Trophoblast cell (in vitro differentiated cells and primary cell): ENCODE results near the gene CCDC50.

Source experiments
- DNase-seq, 2 donors: peaks; one replicate each; pipeline ENCODE4 v3.0.0-alpha.2; 2016
- H2AFZ ChIP-seq: 2 replicates; pipeline ENCODE4 v1.6.1; 2013; ENCODE audit warnings: low read length, moderate library complexity, mild to moderate bottlenecking; ENCODE audit not compliant: insufficient read depth, poor library complexity
- H2AK5ac ChIP-seq: 2 replicates; pipeline ENCODE4 v1.6.1; 2013; ENCODE audit warnings: mild to moderate bottlenecking, low read length
- H2BK120ac ChIP-seq: 2 replicates; pipeline ENCODE4 v1.6.1; 2013; ENCODE audit warnings: low read length, mild to moderate bottlenecking, moderate library complexity; ENCODE audit not compliant: insufficient read depth, poor library complexity
- H2BK12ac ChIP-seq: 2 replicates; pipeline ENCODE4 v1.6.1; 2013; ENCODE audit warnings: mild to moderate bottlenecking, low read length, moderate library complexity
- H2BK5ac ChIP-seq: 2 replicates; pipeline ENCODE4 v1.6.1; 2013; ENCODE audit warnings: low read length, low read depth, moderate library complexity, mild to moderate bottlenecking; ENCODE audit not compliant: poor library complexity
- H3K14ac ChIP-seq: 2 replicates; pipeline ENCODE4 v1.6.1; 2013; ENCODE audit warnings: mild to moderate bottlenecking, low read length
- H3K18ac ChIP-seq: 2 replicates; pipeline ENCODE4 v1.6.1; 2013; ENCODE audit warnings: mild to moderate bottlenecking, low read length
- H3K23ac ChIP-seq: 2 replicates; pipeline ENCODE4 v1.6.1; 2013; ENCODE audit warnings: low read length
- H3K27ac ChIP-seq: 2 replicates; pipeline ENCODE4 v1.5.1; 2013; ENCODE audit warnings: low read depth, mild to moderate bottlenecking, inconsistent platforms, low read length, moderate library complexity
- H3K27me3 ChIP-seq: 2 replicates; pipeline ENCODE4 v1.6.1; 2013; ENCODE audit warnings: inconsistent platforms, mild to moderate bottlenecking, low read length, moderate library complexity; ENCODE audit not compliant: insufficient read depth
- H3K36me3 ChIP-seq, 2 experiments: 1 replicate in 1 of 2; 2 replicates in 1 of 2; pipeline ENCODE4 v1.6.1; 2013; ENCODE audit warnings: low read length in 2 of 2, mild to moderate bottlenecking in 2 of 2, moderate library complexity in 1 of 2; ENCODE audit not compliant: insufficient read depth in 2 of 2, control insufficient read depth in 1 of 2
- H3K4ac ChIP-seq: 2 replicates; pipeline ENCODE4 v1.6.1; 2013; ENCODE audit warnings: low read depth, mild to moderate bottlenecking, low read length, moderate library complexity
- H3K4me1 ChIP-seq, 2 experiments: 1 replicate in 1 of 2; 2 replicates in 1 of 2; pipeline ENCODE4 v1.6.1; 2013; ENCODE audit warnings: low read length in 2 of 2, mild to moderate bottlenecking in 2 of 2, moderate library complexity in 1 of 2; ENCODE audit not compliant: insufficient read depth in 2 of 2, control insufficient read depth in 1 of 2
- H3K4me2 ChIP-seq: 2 replicates; pipeline ENCODE4 v1.6.1; 2013; ENCODE audit warnings: inconsistent platforms, mild to moderate bottlenecking, low read length, moderate library complexity
- H3K4me3 ChIP-seq: 2 replicates; pipeline ENCODE4 v1.5.1; 2013; ENCODE audit warnings: mild to moderate bottlenecking, low read depth, low read length, inconsistent platforms
- H3K79me1 ChIP-seq: one replicate; pipeline ENCODE4 v1.6.1; 2013; ENCODE audit warnings: low read length
- H3K79me2 ChIP-seq: 2 replicates; pipeline ENCODE4 v1.6.1; 2013; ENCODE audit warnings: low read length, mild to moderate bottlenecking; ENCODE audit not compliant: control insufficient read depth, insufficient read depth, poor library complexity
- H3K9ac ChIP-seq: 2 replicates; pipeline ENCODE4 v1.6.1; 2013; ENCODE audit warnings: mild to moderate bottlenecking, low read length
- H3K9me3 ChIP-seq: 2 replicates; pipeline ENCODE4 v1.6.1; 2013; ENCODE audit warnings: low read depth, mild to moderate bottlenecking, control low read depth, inconsistent platforms, low read length; ENCODE audit not compliant: insufficient read depth
- H4K12ac ChIP-seq: 2 replicates; pipeline ENCODE4 v1.6.1; 2013; ENCODE audit warnings: low read depth, mild to moderate bottlenecking, low read length, moderate library complexity
- H4K8ac ChIP-seq: 2 replicates; pipeline ENCODE4 v1.6.1; 2013; ENCODE audit warnings: low read depth, mild to moderate bottlenecking, low read length, moderate library complexity
- H4K91ac ChIP-seq: one replicate; pipeline ENCODE4 v1.6.1; 2013; ENCODE audit warnings: low read depth, mild to moderate bottlenecking, low read length, moderate library complexity
- WGBS: extraction: QIAGEN DNeasy Blood & Tissue Kit; methylation state at CpG from one replicate; pipeline ENCODE4 v1.1.7; 2013; ENCODE audit warnings: missing lambda C conversion rate; ENCODE audit not compliant: insufficient read length, insufficient coverage; ENCODE audit errors: extremely low coverage; 5-methylcytosine and 5-hydroxymethylcytosine counted together

The CCDC50 gene

GRCh38 chr3:191415566-191415965 is 86.4 kb downstream of the CCDC50 start:
- no peaks in the 10 kb centered on the region for H3K27me3 ChIP-seq
- H3K9ac ChIP-seq: no peak overlapping the region
- no peak for DNase-seq
- H3K14ac ChIP-seq: no peak overlapping the region
- H2BK12ac ChIP-seq: no peak overlapping the region
- H3K79me2 ChIP-seq: no peaks in the 10 kb centered on the region
- no peaks in the 10 kb centered on the region for H3K79me1 ChIP-seq
- no peak overlapping the region for H3K18ac ChIP-seq
- H3K9me3 ChIP-seq: no peaks in the 10 kb centered on the region
- H4K8ac ChIP-seq: no peak overlapping the region
- H2AK5ac ChIP-seq: no peak overlapping the region
- no peak overlapping the region for H2BK5ac ChIP-seq
- H3K4me1 ChIP-seq: no peaks in the 10 kb centered on the region
- no peak overlapping the region for H3K4me3 ChIP-seq
- H2AFZ ChIP-seq: no peak overlapping the region
- H3K36me3 ChIP-seq: no peaks in the 10 kb centered on the region
- H4K12ac ChIP-seq: no peak overlapping the region
- no peak overlapping the region for H3K27ac ChIP-seq
- WGBS: no CpG with 5 or more reads among the region's 9 CpGs
- H4K91ac ChIP-seq: no peak overlapping the region
- no peak overlapping the region for H2BK120ac ChIP-seq
- no peak overlapping the region for H3K23ac ChIP-seq
- no peak overlapping the region for H3K4me2 ChIP-seq
- H3K4ac ChIP-seq: no peak overlapping the region

GRCh38 chr3:191417457-191417729 is 88.2 kb downstream of the CCDC50 start:
- Histone ChIP-seq H3K4me1 (no peaks in the 10 kb centered on the region), H3K23ac (no peak overlapping the region), H2BK120ac (no peak overlapping the region), H3K27me3 (no peaks in the 10 kb centered on the region), H4K12ac (no peak overlapping the region), H3K14ac (no peak overlapping the region), H3K9me3 (no peaks in the 10 kb centered on the region), H3K18ac (no peak overlapping the region), H3K4me3 (no peak overlapping the region), H3K4ac (no peak overlapping the region), H3K79me2 (no peaks in the 10 kb centered on the region), H4K8ac (no peak overlapping the region), H2BK12ac (no peak overlapping the region), H4K91ac (no peak overlapping the region), H3K79me1 (no peaks in the 10 kb centered on the region), H2AFZ (no peak overlapping the region), H3K4me2 (no peak overlapping the region), H2AK5ac (no peak overlapping the region), H3K36me3 (no peaks in the 10 kb centered on the region), H2BK5ac (no peak overlapping the region), H3K9ac (no peak overlapping the region), H3K27ac (no peak overlapping the region)
- DNase-seq: no peak
- no CpG with 5 or more reads among the region's 6 CpGs for WGBS

GRCh38 chr3:191420771-191421170 is 91.6 kb downstream of the CCDC50 start:
- Histone ChIP-seq H4K12ac (no peak overlapping the region), H3K18ac (no peak overlapping the region), H3K23ac (no peak overlapping the region), H3K4ac (no peak overlapping the region), H4K91ac (no peak overlapping the region), H3K27ac (no peak overlapping the region), H2AFZ (no peak overlapping the region), H2BK12ac (no peak overlapping the region), H3K36me3 (no peaks in the 10 kb centered on the region), H3K9ac (no peak overlapping the region), H4K8ac (no peak overlapping the region), H3K9me3 (no peaks in the 10 kb centered on the region), H3K4me1 (no peaks in the 10 kb centered on the region), H2AK5ac (no peak overlapping the region), H3K27me3 (no peaks in the 10 kb centered on the region), H3K79me2 (no peaks in the 10 kb centered on the region), H3K4me2 (no peak overlapping the region), H3K79me1 (no peaks in the 10 kb centered on the region), H2BK120ac (no peak overlapping the region), H2BK5ac (no peak overlapping the region), H3K4me3 (no peak overlapping the region), H3K14ac (no peak overlapping the region)
- WGBS: no CpG with 5 or more reads among the region's 2 CpGs
- no peak for DNase-seq

- H3K9me3 ChIP-seq: no peaks in the 10 kb centered on the region
- no peak overlapping the region for H2BK120ac ChIP-seq
- no peak overlapping the region for H4K12ac ChIP-seq
- no peak overlapping the region for H2BK12ac ChIP-seq
- no peaks in the 10 kb centered on the region for H3K27me3 ChIP-seq
- H3K79me2 ChIP-seq: no peaks in the 10 kb centered on the region
- no peak overlapping the region for H3K27ac ChIP-seq
- no peak overlapping the region for H4K8ac ChIP-seq
- no peaks in the 10 kb centered on the region for H3K36me3 ChIP-seq
- H2AK5ac ChIP-seq: no peak overlapping the region
- no peak overlapping the region for H2AFZ ChIP-seq
- no peak overlapping the region for H2BK5ac ChIP-seq
- no peak overlapping the region for H3K18ac ChIP-seq
- H3K9ac ChIP-seq: no peak overlapping the region
- DNase-seq: no peak
- no peak overlapping the region for H3K23ac ChIP-seq
- H4K91ac ChIP-seq: no peak overlapping the region
- H3K4ac ChIP-seq: no peak overlapping the region
- H3K4me2 ChIP-seq: no peak overlapping the region
- H3K79me1 ChIP-seq: no peaks in the 10 kb centered on the region
- H3K4me1 ChIP-seq: no peaks in the 10 kb centered on the region
- no peak overlapping the region for H3K4me3 ChIP-seq
- WGBS: no CpG with 5 or more reads among the region's 3 CpGs
- H3K14ac ChIP-seq: no peak overlapping the region
Measured at GRCh38 chr3:191424881-191425280, 95.7 kb downstream of the CCDC50 start.

DNA sequence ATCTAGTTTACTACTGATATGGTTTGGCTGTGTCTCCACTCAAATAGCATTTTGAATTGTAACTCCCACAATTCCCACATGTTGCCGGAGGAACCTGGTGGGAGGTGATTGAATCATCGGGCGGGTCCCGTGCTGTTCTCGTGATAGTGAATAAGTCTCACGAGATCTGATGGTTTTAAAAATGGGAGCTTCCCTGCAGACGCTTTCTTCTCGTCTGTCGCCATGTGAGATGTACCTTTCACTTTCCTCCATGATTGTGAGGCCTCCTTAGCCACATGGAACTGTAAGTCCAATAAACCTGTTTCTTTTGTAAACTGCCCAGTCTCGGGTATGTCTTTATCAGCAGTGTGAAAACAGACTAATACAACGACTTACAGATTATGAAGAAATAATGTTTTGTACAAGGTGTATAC is 96.1 kb downstream of the CCDC50 start:
- H3K4me2 ChIP-seq: no peak overlapping the region
- H4K91ac ChIP-seq: no peak overlapping the region
- no peak overlapping the region for H3K18ac ChIP-seq
- H3K4me3 ChIP-seq: no peak overlapping the region
- H2BK120ac ChIP-seq: no peak overlapping the region
- H3K27me3 ChIP-seq: no peaks in the 10 kb centered on the region
- no peak overlapping the region for H3K9ac ChIP-seq
- H3K36me3 ChIP-seq: no peaks in the 10 kb centered on the region
- H4K12ac ChIP-seq: no peak overlapping the region
- H3K4ac ChIP-seq: no peak overlapping the region
- H3K14ac ChIP-seq: no peak overlapping the region
- H3K79me2 ChIP-seq: no peaks in the 10 kb centered on the region
- no peak for DNase-seq
- H2BK12ac ChIP-seq: no peak overlapping the region
- no peak overlapping the region for H3K27ac ChIP-seq
- no peak overlapping the region for H2AK5ac ChIP-seq
- no peak overlapping the region for H2BK5ac ChIP-seq
- no peaks in the 10 kb centered on the region for H3K79me1 ChIP-seq
- H3K23ac ChIP-seq: no peak overlapping the region
- no peaks in the 10 kb centered on the region for H3K9me3 ChIP-seq
- no CpG with 5 or more reads among the region's 11 CpGs for WGBS
- H3K4me1 ChIP-seq: no peaks in the 10 kb centered on the region
- no peak overlapping the region for H2AFZ ChIP-seq
- H4K8ac ChIP-seq: no peak overlapping the region
